Gastroesophageal sphincter (tissue), 3 donors: Measurements from ENCODE around the gene MSTO1.

Experiments used
- CTCF ChIP-seq, 4 experiments: fragments of 200-600 bp in 2 of 4; fragments of 450-650 bp in 2 of 4; sonication (generic) in 1 of 4; IDR thresholded peaks; one replicate each; pipeline ENCODE4 v1.5.1; 2017 to 2019; ENCODE audit warnings: antibody characterized with exemption in 4 of 4, mild to moderate bottlenecking in 2 of 4, moderate library complexity in 2 of 4
- EP300 ChIP-seq: sonication (generic); formaldehyde crosslinking; IDR thresholded peaks from one replicate; pipeline ENCODE4 v1.6.1; 2017; ENCODE audit warnings: antibody characterized with exemption, mild to moderate bottlenecking
- POLR2A ChIP-seq, 2 donors: fragments of 450-650 bp; IDR thresholded peaks; one replicate each; pipeline ENCODE4 v1.6.1; 2017; ENCODE audit warnings: antibody characterized with exemption in 2 of 2, mild to moderate bottlenecking in 2 of 2, moderate library complexity in 1 of 2

- no peak for TF ChIP-seq CTCF (IDR thresholded peaks at IDR 0.05)
- TF ChIP-seq EP300, result no peak
- TF ChIP-seq POLR2A (IDR thresholded peaks at IDR 0.05), result no peak
These were observed 42.0 kb downstream of the MSTO1 start for GRCh38 chr1:155651861-155652661.
